LNCaP clone FGC (cell line): ENCODE measurements around the gene TMEM54.

Experiments
- DNase-seq: peaks from one replicate; pipeline ENCODE4 v3.0.0-alpha.2; 2011; ENCODE audit warnings: low read depth
- H3K4me3 ChIP-seq: 2 replicates; pipeline ENCODE4 v1.5.1; 2011; ENCODE audit warnings: mild to moderate bottlenecking, low read depth, low read length, control low read depth
- CTCF ChIP-seq: IDR thresholded peaks from 2 replicates; pipeline ENCODE4 v1.5.1; 2012; ENCODE audit warnings: mild to moderate bottlenecking; ENCODE audit not compliant: control insufficient read depth, insufficient read depth; ENCODE audit errors: extremely low read depth

The TMEM54 gene

GRCh38 chr1:32919811-32920733 lies 18.9 kb upstream of the TMEM54 start:
- TF ChIP-seq CTCF: no peak
- no peak for DNase-seq
- H3K4me3 ChIP-seq: no peak overlapping the region

- no peak overlapping the region for H3K4me3 ChIP-seq
- DNase-seq: no peak
- no peak for TF ChIP-seq CTCF
Observed at GRCh38 chr1:32918179-32918578, 17.0 kb upstream of the TMEM54 start.

- no peak for DNase-seq
- no peak overlapping the region for H3K4me3 ChIP-seq
- TF ChIP-seq CTCF: no peak
Observed at GRCh38 chr1:32917521-32917920, 16.3 kb upstream of the TMEM54 start.

GRCh38 chr1:32915766-32916706 lies 14.8 kb upstream of the TMEM54 start:
- DNase-seq: no peak
- TF ChIP-seq CTCF: no peak

GRCh38 chr1:32910319-32910718 lies 9.1 kb upstream of the TMEM54 start:
- TF ChIP-seq CTCF: no peak
- DNase-seq: no peak
- H3K4me3 ChIP-seq: no peak overlapping the region

More at GRCh38 chr1:32915766-32916706, 14.8 kb upstream of the TMEM54 start:
- H3K4me3 ChIP-seq: no peak overlapping the region

- no peak for TF ChIP-seq CTCF
- no peak overlapping the region for H3K4me3 ChIP-seq
- DNase-seq: no peak
Observed at GRCh38 chr1:32907435-32907834, 6.2 kb upstream of the TMEM54 start.
